Lower leg skin (tissue), 4 donors: Measurements from ENCODE around the gene GRID2. TPM values are rescaled to one million over a fixed set of nuclear protein-coding genes. Genes with fewer than 3 reads are reported as not detected.

ENCODE experiments used
- DNase-seq, 2 donors: peaks; one replicate each; pipeline ENCODE4 v3.0.0-alpha.2; 2019; ENCODE audit warnings: low spot score in 2 of 2
- H3K4me3 ChIP-seq: fragments of 200-600 bp; sonication (generic); 2 replicates; pipeline ENCODE4 v1.5.1; 2017; ENCODE audit warnings: mild to moderate bottlenecking, low read depth; ENCODE audit not compliant: poor library complexity, severe bottlenecking
- POLR2A ChIP-seq, 2 donors: fragments of 450-650 bp; IDR thresholded peaks; one replicate each; pipeline ENCODE4 v1.6.1; 2016 to 2017; ENCODE audit warnings: antibody characterized with exemption in 2 of 2, mild to moderate bottlenecking in 1 of 2, moderate library complexity in 1 of 2
- whole genome bisulfite sequencing, 2 donors: methylation state at CpG; one replicate each; pipeline ENCODE4 v1.1.5; 2018; 5-methylcytosine and 5-hydroxymethylcytosine counted together
- intact Hi-C: fragments of 100-400 bp; cut with DNase I; formaldehyde crosslinking; loops from one replicate; pipeline ENCODE4 v1.15.0; 2023; ENCODE audit warnings: low total_unique reads
- total RNA-seq, 4 donors: library from RNA; depleted of rRNA; stranded (reverse); fragments of >200 nt; gene quantifications; one replicate each; pipeline ENCODE4 v1.1.0, GENCODE V29; 2016
- TF ChIP-seq, protein P1 (sequence below), 3 donors: fragments of 450-650 bp; IDR thresholded peaks; one replicate each; pipeline ENCODE4 v1.5.1; 2016; ENCODE audit warnings: antibody characterized with exemption in 3 of 3, mild to moderate bottlenecking in 3 of 3, moderate library complexity in 2 of 3

The GRID2 gene
- total RNA-seq, 4 donors from 2014 or later, result not detected

DNA sequence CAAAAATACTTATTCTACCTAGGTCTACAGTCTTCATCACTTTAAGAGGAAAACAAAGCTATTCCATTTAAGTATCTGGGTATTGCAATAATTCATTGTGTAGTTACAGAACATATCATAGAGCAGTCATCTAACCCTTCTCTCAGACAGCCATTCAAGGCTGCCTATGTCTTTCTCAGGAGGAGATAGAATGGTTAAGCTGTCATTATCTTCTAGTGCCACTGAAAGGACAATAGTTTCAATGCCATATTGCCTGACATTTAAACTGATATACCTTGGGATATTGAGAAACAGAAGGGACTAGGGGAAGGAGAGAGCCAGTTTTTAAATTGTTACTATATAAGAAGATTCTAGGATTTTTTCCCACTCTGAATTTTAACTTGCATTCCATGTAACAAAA, 527.0 kb downstream of the GRID2 start:
- no peak overlapping the region for H3K4me3 ChIP-seq
- intact Hi-C loops, result no loop called here
- no peak for TF ChIP-seq POLR2A (IDR thresholded peaks at IDR 0.05)
- TF ChIP-seq, protein P1, sequence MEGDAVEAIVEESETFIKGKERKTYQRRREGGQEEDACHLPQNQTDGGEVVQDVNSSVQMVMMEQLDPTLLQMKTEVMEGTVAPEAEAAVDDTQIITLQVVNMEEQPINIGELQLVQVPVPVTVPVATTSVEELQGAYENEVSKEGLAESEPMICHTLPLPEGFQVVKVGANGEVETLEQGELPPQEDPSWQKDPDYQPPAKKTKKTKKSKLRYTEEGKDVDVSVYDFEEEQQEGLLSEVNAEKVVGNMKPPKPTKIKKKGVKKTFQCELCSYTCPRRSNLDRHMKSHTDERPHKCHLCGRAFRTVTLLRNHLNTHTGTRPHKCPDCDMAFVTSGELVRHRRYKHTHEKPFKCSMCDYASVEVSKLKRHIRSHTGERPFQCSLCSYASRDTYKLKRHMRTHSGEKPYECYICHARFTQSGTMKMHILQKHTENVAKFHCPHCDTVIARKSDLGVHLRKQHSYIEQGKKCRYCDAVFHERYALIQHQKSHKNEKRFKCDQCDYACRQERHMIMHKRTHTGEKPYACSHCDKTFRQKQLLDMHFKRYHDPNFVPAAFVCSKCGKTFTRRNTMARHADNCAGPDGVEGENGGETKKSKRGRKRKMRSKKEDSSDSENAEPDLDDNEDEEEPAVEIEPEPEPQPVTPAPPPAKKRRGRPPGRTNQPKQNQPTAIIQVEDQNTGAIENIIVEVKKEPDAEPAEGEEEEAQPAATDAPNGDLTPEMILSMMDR (IDR thresholded peaks at IDR 0.05), result no peak
- DNase-seq, result no peak

DNA sequence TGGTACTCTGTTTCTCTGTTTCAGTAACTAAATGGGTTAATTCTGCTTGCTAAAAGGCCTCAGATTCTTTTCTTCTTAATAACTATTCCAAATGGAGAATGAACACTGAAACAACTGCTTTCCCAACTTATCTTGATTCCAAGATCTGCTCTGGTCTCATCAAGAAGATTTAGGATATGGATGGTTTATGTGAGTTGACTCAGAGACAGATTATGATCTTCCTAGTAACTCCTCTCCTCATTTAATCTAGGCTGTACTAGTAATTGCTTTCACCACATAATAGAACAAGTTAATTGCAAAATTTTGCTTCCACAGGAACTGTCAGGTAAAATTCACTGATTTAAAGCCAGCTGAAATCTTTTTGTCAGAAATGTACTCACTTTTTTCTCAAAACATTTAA, 537.1 kb downstream of the GRID2 start:
- DNase-seq, result no peak
- H3K4me3 ChIP-seq, result no peak overlapping the region
- intact Hi-C loops, result no loop called here
- TF ChIP-seq, protein P1 (IDR thresholded peaks at IDR 0.05), result no peak
- TF ChIP-seq POLR2A (IDR thresholded peaks at IDR 0.05), result no peak

DNA sequence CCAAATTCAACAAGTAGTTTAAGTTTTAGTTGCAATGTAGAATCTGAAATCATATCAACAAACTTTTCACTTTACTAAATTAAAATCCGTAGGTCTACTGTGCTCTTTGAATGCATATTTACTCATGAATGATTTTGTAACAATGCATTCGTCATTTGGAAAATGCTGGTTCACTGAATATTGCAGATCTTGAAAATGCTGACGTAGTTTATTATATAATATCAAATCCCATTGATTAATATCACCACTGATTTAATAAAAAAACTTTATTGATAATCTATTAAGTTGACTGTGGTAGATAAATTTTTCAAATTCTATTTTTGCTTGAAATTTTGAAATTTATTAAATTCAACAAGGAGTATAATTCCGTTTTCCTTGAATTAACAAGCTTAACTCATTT, 540.0 kb downstream of the GRID2 start:
- DNase-seq, result no peak
- TF ChIP-seq, protein P1 (IDR thresholded peaks at IDR 0.05), result no peak
- no peak for TF ChIP-seq POLR2A (IDR thresholded peaks at IDR 0.05)
- WGBS, 2 donors, result 88 to 93% methylated on average over 4 of the region's 4 CpGs
- intact Hi-C loops, result no loop called here
- H3K4me3 ChIP-seq, result no peak overlapping the region

DNA sequence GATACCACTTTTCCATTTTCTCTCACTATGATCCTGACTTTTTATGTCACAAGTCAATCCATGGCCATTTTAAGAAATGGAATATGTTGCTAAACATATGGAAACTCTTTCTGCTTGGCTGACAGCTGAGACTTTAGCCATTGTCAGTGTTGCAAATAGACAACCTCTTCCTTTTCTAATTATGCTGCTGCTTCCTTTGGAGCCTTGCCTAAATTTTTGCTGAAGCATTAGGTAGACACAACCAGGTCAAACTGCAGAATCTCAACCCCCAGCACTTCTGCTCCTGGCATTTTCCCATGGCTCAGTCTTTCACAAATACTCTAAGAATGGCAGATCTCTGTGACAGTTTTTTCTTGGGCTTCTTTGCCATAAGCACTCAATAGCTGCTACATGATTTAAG, 543.3 kb downstream of the GRID2 start:
- intact Hi-C loops, result no loop called here
- H3K4me3 ChIP-seq, result no peak overlapping the region
- DNase-seq, result no peak
- TF ChIP-seq, protein P1 (IDR thresholded peaks at IDR 0.05), result no peak
- TF ChIP-seq POLR2A (IDR thresholded peaks at IDR 0.05), result no peak

DNA sequence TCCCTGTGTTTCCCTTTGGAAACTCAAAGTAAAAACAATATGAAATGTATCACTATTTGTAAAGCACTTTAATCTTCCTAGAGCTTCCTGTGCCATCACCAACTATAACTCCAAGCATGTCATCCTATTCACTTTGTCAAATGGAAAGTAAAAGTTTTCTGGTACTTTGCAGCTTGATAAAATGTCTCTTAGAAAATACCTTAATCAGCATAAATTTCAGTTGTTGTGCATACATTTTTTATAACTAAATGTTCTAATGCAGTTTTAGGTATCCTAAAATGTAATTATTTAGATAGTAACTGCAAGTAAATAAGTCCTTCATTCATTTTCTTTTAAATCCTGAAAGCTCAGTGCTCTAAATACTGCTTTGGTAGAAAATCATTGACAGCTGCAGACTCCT, 558.7 kb downstream of the GRID2 start:
- intact Hi-C loops, result no loop called here
- no peak for TF ChIP-seq POLR2A (IDR thresholded peaks at IDR 0.05)
- TF ChIP-seq, protein P1 (IDR thresholded peaks at IDR 0.05), result no peak
- no peak overlapping the region for H3K4me3 ChIP-seq
- no peak for DNase-seq

DNA sequence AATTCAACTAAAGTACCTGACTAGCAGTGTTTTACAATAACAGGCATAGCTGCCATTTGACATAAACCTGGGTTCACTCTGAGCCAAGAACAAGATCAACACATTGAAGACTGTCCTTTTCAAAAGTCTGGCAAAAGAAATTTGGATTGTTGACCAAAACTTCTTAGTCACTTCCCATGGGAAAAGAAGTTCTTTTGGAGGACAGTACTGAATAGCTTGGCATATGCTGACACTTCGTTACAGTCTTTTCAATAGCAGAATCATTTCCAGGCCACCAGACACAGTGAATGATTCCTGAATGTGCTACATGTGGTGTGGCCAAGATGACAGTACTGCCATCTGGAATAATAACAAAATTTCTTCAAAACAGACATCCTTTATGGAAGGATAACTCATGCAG, 560.3 kb downstream of the GRID2 start:
- H3K4me3 ChIP-seq, result no peak overlapping the region
- TF ChIP-seq POLR2A (IDR thresholded peaks at IDR 0.05), result no peak
- TF ChIP-seq, protein P1 (IDR thresholded peaks at IDR 0.05), result no peak
- peak in 1 of 2 donors; percentile 15 for DNase-seq
- intact Hi-C loops, result no loop called here
- 9 to 17% methylated on average over 1 of the region's 1 CpG for WGBS, 2 donors
